Stimulated activated CD4-positive, alpha-beta T cell treated with anti-CD3 and anti-CD28 coated beads, Interleukin-4, amount 100 ng/mL, for 1 hour (primary cell): ENCODE measurements around the gene DSC2.
"Not testable (repeated sequence)": the region's sequence is repeated elsewhere in the genome, so short reads cannot be mapped to it uniquely, and the experiment has no call there.

Experiments used
- DNase-seq: peaks from one replicate; pipeline ENCODE4 v3.0.0-alpha.2; 2020

DSC2 gene

GRCh38 chr18:31102025-31102684 lies at the start of gene DSC2:
TSS of gene DSC2 (minus strand) at chr18:31102421. CDS start at chr18:31101971, 450 bp downstream.
- DNase-seq: no peak

- DNase-seq: no peak
Measured at GRCh38 chr18:31149351-31149750, 47.1 kb upstream of the DSC2 start.

GRCh38 chr18:31148600-31148999 lies 46.4 kb upstream of the DSC2 start:
- DNase-seq: no peak

GRCh38 chr18:31146809-31147208 lies 44.6 kb upstream of the DSC2 start:
- DNase-seq: no peak

GRCh38 chr18:31143025-31143424 lies 40.8 kb upstream of the DSC2 start:
- DNase-seq: no peak

- no peak for DNase-seq
Measured at GRCh38 chr18:31138709-31139108, 36.5 kb upstream of the DSC2 start.

- DNase-seq: no peak
Measured at GRCh38 chr18:31134988-31135529, 32.8 kb upstream of the DSC2 start.

GRCh38 chr18:31129398-31130115 lies 27.3 kb upstream of the DSC2 start:
- DNase-seq: no peak

GRCh38 chr18:31125878-31126277 lies 23.7 kb upstream of the DSC2 start:
- no peak for DNase-seq

GRCh38 chr18:31123125-31123524 lies 20.9 kb upstream of the DSC2 start:
- not testable (repeated sequence) for DNase-seq

- DNase-seq: no peak
Measured at GRCh38 chr18:31120594-31120993, 18.4 kb upstream of the DSC2 start.

- DNase-seq: no peak
Measured at GRCh38 chr18:31116853-31117595, 14.8 kb upstream of the DSC2 start.

GRCh38 chr18:31112804-31113203 lies 10.6 kb upstream of the DSC2 start:
- DNase-seq: no peak

- no peak for DNase-seq
Measured at GRCh38 chr18:31105733-31106132, 3.5 kb upstream of the DSC2 start.

GRCh38 chr18:31104444-31104843 lies 2.2 kb upstream of the DSC2 start:
- DNase-seq: no peak

- no peak for DNase-seq
Measured at GRCh38 chr18:31103423-31103822, 1.2 kb upstream of the DSC2 start.

GRCh38 chr18:31102941-31103340 lies 720 bp upstream of the DSC2 start:
- no peak for DNase-seq

- no peak for DNase-seq
Measured at GRCh38 chr18:31101183-31102024, 817 bp downstream of the DSC2 start.

- DNase-seq: no peak
Measured at GRCh38 chr18:31100436-31101182, 1.6 kb downstream of the DSC2 start.

GRCh38 chr18:31099450-31100230 lies 2.6 kb downstream of the DSC2 start:
- DNase-seq: no peak

- no peak for DNase-seq
Measured at GRCh38 chr18:31098878-31099277, 3.3 kb downstream of the DSC2 start.
